Epithelial cell of proximal tubule (primary cell): ENCODE results near the gene MYT1. TPM values are rescaled to one million over a fixed set of nuclear protein-coding genes. Genes with fewer than 3 reads are reported as not detected.

Experiments used
- DNase-seq: peaks from one replicate; pipeline ENCODE4 v3.0.0-alpha.2; 2011; ENCODE audit warnings: low read depth
- H3K4me3 ChIP-seq: 2 replicates; pipeline ENCODE4 v1.5.1; 2011; ENCODE audit warnings: low read depth, mild to moderate bottlenecking, low read length
- CTCF ChIP-seq: conservative IDR thresholded peaks from 2 replicates; pipeline ENCODE4 v1.5.1; 2012; ENCODE audit warnings: low read depth, mild to moderate bottlenecking, low read length
- total RNA-seq: library from RNA; depleted of rRNA; stranded (reverse); fragments of >200 nt; gene quantifications from 2 replicates; pipeline ENCODE4 v1.2.3, GENCODE V29; 2015

Gene MYT1
- total RNA-seq, 1 donor from 2014 or later: not detected

- no peak for DNase-seq
- H3K4me3 ChIP-seq: no peak overlapping the region
- no peak for TF ChIP-seq CTCF
These were observed 21.7 kb upstream of the MYT1 start for GRCh38 chr20:64142590-64142989.

GRCh38 chr20:64143018-64143801 is 21.0 kb upstream of the MYT1 start:
- no peak for TF ChIP-seq CTCF

GRCh38 chr20:64144144-64144912 is 19.9 kb upstream of the MYT1 start:
- H3K4me3 ChIP-seq: no peak overlapping the region
- DNase-seq: no peak
- TF ChIP-seq CTCF: no peak

More at GRCh38 chr20:64143018-64143801, 21.0 kb upstream of the MYT1 start:
- no peak overlapping the region for H3K4me3 ChIP-seq
- DNase-seq: no peak

GRCh38 chr20:64145458-64146300 is 18.6 kb upstream of the MYT1 start:
- no peak for DNase-seq
- no peak overlapping the region for H3K4me3 ChIP-seq
- peak; percentile 27 for TF ChIP-seq CTCF

- no peak for TF ChIP-seq CTCF
- no peak for DNase-seq
- H3K4me3 ChIP-seq: no peak overlapping the region
These were observed 17.8 kb upstream of the MYT1 start for GRCh38 chr20:64146301-64146935.

GRCh38 chr20:64146936-64147477 is 17.2 kb upstream of the MYT1 start:
- H3K4me3 ChIP-seq: no peak overlapping the region
- DNase-seq: no peak
- TF ChIP-seq CTCF: no peak
